ENCODE results near the gene CACNA1F. TPM values are rescaled to one million over a fixed set of nuclear protein-coding genes. Genes with fewer than 3 reads are reported as not detected.

Gene CACNA1F
- total and polyA plus RNA-seq, 9 of the 15 experiments (the other 6 are each of a cell fraction or from before 2014, with no cell fraction given): under 0.01 to 0.41 (median 0.03) TPM; not detected in 3

DNA sequence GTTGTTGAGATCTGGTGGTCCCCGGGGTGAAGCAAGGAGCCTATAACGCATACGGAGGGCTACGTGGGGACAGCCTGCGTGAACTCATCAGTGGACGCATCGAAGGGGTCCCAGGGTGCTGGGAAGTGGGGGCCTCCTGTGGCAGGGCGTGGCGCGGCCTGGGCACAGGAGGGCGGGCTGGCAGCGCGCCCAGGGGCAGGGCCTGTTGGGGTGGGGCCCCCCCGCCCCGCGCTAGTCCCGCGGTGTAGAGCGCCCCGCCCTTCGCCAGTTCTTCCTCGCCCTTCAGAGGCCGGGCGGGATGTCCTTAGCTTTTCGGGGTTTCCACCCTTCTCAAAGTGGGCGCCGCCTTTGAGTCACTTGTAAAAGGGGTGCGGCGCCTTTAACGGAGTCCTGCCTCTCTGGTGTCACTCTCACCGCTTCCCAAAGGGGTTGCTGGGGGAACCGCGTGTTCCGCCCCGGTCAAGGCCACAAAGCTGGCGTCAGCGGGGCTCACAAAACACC is 60.8 kb downstream of the CACNA1F start (continued):
- TF ChIP-seq, protein P1, sequence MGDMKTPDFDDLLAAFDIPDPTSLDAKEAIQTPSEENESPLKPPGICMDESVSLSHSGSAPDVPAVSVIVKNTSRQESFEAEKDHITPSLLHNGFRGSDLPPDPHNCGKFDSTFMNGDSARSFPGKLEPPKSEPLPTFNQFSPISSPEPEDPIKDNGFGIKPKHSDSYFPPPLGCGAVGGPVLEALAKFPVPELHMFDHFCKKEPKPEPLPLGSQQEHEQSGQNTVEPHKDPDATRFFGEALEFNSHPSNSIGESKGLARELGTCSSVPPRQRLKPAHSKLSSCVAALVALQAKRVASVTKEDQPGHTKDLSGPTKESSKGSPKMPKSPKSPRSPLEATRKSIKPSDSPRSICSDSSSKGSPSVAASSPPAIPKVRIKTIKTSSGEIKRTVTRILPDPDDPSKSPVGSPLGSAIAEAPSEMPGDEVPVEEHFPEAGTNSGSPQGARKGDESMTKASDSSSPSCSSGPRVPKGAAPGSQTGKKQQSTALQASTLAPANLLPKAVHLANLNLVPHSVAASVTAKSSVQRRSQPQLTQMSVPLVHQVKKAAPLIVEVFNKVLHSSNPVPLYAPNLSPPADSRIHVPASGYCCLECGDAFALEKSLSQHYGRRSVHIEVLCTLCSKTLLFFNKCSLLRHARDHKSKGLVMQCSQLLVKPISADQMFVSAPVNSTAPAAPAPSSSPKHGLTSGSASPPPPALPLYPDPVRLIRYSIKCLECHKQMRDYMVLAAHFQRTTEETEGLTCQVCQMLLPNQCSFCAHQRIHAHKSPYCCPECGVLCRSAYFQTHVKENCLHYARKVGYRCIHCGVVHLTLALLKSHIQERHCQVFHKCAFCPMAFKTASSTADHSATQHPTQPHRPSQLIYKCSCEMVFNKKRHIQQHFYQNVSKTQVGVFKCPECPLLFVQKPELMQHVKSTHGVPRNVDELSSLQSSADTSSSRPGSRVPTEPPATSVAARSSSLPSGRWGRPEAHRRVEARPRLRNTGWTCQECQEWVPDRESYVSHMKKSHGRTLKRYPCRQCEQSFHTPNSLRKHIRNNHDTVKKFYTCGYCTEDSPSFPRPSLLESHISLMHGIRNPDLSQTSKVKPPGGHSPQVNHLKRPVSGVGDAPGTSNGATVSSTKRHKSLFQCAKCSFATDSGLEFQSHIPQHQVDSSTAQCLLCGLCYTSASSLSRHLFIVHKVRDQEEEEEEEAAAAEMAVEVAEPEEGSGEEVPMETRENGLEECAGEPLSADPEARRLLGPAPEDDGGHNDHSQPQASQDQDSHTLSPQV (IDR thresholded peaks at IDR 0.05): peak; percentile 20; the same call in 1 of the 2 replicates
- TF ChIP-seq, protein P2, sequence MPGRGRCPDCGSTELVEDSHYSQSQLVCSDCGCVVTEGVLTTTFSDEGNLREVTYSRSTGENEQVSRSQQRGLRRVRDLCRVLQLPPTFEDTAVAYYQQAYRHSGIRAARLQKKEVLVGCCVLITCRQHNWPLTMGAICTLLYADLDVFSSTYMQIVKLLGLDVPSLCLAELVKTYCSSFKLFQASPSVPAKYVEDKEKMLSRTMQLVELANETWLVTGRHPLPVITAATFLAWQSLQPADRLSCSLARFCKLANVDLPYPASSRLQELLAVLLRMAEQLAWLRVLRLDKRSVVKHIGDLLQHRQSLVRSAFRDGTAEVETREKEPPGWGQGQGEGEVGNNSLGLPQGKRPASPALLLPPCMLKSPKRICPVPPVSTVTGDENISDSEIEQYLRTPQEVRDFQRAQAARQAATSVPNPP (IDR thresholded peaks at IDR 0.05; ENCODE audit: borderline replicate concordance, insufficient read depth, insufficient read length): no peak
- TF ChIP-seq, protein P3, sequence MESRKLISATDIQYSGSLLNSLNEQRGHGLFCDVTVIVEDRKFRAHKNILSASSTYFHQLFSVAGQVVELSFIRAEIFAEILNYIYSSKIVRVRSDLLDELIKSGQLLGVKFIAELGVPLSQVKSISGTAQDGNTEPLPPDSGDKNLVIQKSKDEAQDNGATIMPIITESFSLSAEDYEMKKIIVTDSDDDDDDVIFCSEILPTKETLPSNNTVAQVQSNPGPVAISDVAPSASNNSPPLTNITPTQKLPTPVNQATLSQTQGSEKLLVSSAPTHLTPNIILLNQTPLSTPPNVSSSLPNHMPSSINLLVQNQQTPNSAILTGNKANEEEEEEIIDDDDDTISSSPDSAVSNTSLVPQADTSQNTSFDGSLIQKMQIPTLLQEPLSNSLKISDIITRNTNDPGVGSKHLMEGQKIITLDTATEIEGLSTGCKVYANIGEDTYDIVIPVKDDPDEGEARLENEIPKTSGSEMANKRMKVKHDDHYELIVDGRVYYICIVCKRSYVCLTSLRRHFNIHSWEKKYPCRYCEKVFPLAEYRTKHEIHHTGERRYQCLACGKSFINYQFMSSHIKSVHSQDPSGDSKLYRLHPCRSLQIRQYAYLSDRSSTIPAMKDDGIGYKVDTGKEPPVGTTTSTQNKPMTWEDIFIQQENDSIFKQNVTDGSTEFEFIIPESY (CRISPR knock-in tag; IDR thresholded peaks at IDR 0.05): peak; percentile 27; the same call in 1 of the 2 replicates
- TF ChIP-seq HNRNPL (IDR thresholded peaks at IDR 0.05; ENCODE audit: low read depth, low read length) (peak; percentile 86; the same call in 1 of the 2 replicates), LEF1 (IDR thresholded peaks at IDR 0.05) (no peak), EZH2 (IDR thresholded peaks at IDR 0.05; ENCODE audit: borderline replicate concordance, low read depth, low read length) (no peak), ZNF134 (CRISPR knock-in tag; conservative IDR thresholded peaks at IDR 0.05) (no peak), ZFX (CRISPR knock-in tag; IDR thresholded peaks at IDR 0.05) (peak; percentile 32; the same call in 1 of the 2 replicates), CXXC5 (CRISPR knock-in tag; IDR thresholded peaks at IDR 0.05) (0 out of 2 replicates have a peak, but pooled peaks have one; percentile 21), NCOA4 (IDR thresholded peaks at IDR 0.05; ENCODE audit: partially characterized antibody) (no peak), TCF3 (CRISPR knock-in tag; IDR thresholded peaks at IDR 0.05) (no peak), TCFL5 (CRISPR knock-in tag; conservative IDR thresholded peaks at IDR 0.05) (no peak), TOE1 (IDR thresholded peaks at IDR 0.05; ENCODE audit: borderline replicate concordance) (no peak), TOE1 (CRISPR knock-in tag; IDR thresholded peaks at IDR 0.05; ENCODE audit: borderline replicate concordance, low read depth) (no peak), SAFB2 (IDR thresholded peaks at IDR 0.05; ENCODE audit: borderline replicate concordance, low read depth, low read length, severe bottlenecking) (no peak), TCF7 (IDR thresholded peaks at IDR 0.05; ENCODE audit: borderline replicate concordance) (no peak), CSDE1 (IDR thresholded peaks at IDR 0.05) (no peak)
- TF ChIP-seq, protein P4, sequence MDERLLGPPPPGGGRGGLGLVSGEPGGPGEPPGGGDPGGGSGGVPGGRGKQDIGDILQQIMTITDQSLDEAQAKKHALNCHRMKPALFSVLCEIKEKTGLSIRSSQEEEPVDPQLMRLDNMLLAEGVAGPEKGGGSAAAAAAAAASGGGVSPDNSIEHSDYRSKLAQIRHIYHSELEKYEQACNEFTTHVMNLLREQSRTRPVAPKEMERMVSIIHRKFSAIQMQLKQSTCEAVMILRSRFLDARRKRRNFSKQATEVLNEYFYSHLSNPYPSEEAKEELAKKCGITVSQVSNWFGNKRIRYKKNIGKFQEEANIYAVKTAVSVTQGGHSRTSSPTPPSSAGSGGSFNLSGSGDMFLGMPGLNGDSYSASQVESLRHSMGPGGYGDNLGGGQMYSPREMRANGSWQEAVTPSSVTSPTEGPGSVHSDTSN (CRISPR knock-in tag; IDR thresholded peaks at IDR 0.05; ENCODE audit: low read depth): no peak
- TF ChIP-seq, protein P4 (tag; conservative IDR thresholded peaks at IDR 0.05; ENCODE audit: low read depth): no peak; the same call in 1 of the 2 replicates
